ENCODE results near the gene TNNT3. TPM values are rescaled to one million over a fixed set of nuclear protein-coding genes. Genes with fewer than 3 reads are reported as not detected.

Gene TNNT3
- total RNA-seq, 4 donors from 2014 or later: 4.4 to 8.6 (median 6.1) TPM

DNA sequence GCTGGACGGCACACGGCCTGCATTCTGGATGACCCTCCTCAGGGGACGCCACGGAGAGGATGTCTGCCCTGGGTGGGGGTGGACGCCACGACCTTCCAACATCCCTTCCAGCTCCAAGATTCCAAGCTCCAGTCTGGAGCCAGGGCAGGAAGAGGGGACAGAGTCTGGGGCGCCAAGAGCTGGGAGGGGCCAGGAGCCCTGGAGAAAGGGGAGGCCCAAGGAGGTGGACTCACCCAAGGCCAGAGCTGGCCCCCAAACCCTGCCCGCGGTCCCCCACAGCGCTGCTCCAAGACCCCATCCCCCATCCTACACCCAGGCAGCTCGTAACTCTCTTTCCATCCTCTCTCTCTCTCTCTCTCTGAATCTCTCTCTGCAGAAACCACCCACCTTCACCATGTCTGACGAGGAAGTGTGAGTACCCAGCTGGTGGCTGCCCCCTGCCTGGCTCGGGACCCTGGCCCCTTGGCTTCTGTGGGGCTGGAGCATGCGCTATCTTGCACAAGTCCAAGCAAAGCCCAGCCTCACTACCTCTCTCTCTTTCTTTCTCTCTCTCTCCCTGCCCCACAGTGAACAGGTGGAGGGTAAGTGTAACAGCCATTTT, 3.1 kb downstream of the TNNT3 start:
- H3K36me3 ChIP-seq: no peaks in the 10 kb centered on the region
- H3K27me3 ChIP-seq: no peaks in the 10 kb centered on the region
- H3K9me3 ChIP-seq: no peaks in the 10 kb centered on the region
- no peak for DNase-seq (ENCODE audit: low spot score in 2 of 2)
- peak overlapping the region in 2 of 4 donors; percentile 24 to 67 for H3K27ac ChIP-seq
- no peak for TF ChIP-seq EP300 (IDR thresholded peaks at IDR 0.05)
- TF ChIP-seq, protein P1, sequence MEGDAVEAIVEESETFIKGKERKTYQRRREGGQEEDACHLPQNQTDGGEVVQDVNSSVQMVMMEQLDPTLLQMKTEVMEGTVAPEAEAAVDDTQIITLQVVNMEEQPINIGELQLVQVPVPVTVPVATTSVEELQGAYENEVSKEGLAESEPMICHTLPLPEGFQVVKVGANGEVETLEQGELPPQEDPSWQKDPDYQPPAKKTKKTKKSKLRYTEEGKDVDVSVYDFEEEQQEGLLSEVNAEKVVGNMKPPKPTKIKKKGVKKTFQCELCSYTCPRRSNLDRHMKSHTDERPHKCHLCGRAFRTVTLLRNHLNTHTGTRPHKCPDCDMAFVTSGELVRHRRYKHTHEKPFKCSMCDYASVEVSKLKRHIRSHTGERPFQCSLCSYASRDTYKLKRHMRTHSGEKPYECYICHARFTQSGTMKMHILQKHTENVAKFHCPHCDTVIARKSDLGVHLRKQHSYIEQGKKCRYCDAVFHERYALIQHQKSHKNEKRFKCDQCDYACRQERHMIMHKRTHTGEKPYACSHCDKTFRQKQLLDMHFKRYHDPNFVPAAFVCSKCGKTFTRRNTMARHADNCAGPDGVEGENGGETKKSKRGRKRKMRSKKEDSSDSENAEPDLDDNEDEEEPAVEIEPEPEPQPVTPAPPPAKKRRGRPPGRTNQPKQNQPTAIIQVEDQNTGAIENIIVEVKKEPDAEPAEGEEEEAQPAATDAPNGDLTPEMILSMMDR (IDR thresholded peaks at IDR 0.05): no peak
- TF ChIP-seq POLR2A (IDR thresholded peaks at IDR 0.05): no peak
- peaks cover 0 to 57% (median 2%) of the 10 kb centered on the region in 4 donors for H3K4me1 ChIP-seq
- no peak overlapping the region for H3K4me3 ChIP-seq
- 54 to 61% methylated on average over 8 of the region's 14 CpGs for WGBS, 2 donors

GRCh38 chr11:1923201-1923956, 3.9 kb downstream of the TNNT3 start:
- Histone ChIP-seq H3K4me1 (peaks cover 0 to 57% (median 3%) of the 10 kb centered on the region in 4 donors), H3K27me3 (no peaks in the 10 kb centered on the region), H3K9me3 (no peaks in the 10 kb centered on the region), H3K27ac (peak overlapping the region in 1 of 4 donors; percentile 24), H3K4me3 (no peak overlapping the region), H3K36me3 (no peaks in the 10 kb centered on the region)
- TF ChIP-seq, protein P1 (IDR thresholded peaks at IDR 0.05): no peak
- TF ChIP-seq POLR2A (IDR thresholded peaks at IDR 0.05) (no peak), EP300 (IDR thresholded peaks at IDR 0.05) (no peak)
- DNase-seq (ENCODE audit: low spot score in 2 of 2): no peak
- WGBS, 2 donors: 86 to 90% methylated on average over 20 to 21 of the region's 22 CpGs

- Histone ChIP-seq H3K9me3 (no peaks in the 10 kb centered on the region), H3K4me3 (no peak overlapping the region), H3K27me3 (no peaks in the 10 kb centered on the region), H3K36me3 (no peaks in the 10 kb centered on the region), H3K4me1 (peaks cover 0 to 60% (median 3%) of the 10 kb centered on the region in 4 donors), H3K27ac (peak overlapping the region in 1 of 4 donors; percentile 38)
- DNase-seq (ENCODE audit: low spot score in 2 of 2): no peak
- no peak for TF ChIP-seq POLR2A (IDR thresholded peaks at IDR 0.05)
- TF ChIP-seq EP300 (IDR thresholded peaks at IDR 0.05): no peak
- TF ChIP-seq, protein P1 (IDR thresholded peaks at IDR 0.05): no peak
- whole genome bisulfite sequencing, 2 donors: 75 to 78% methylated on average over 17 of the region's 17 CpGs
Measured at GRCh38 chr11:1924181-1924580, 4.7 kb downstream of the TNNT3 start.

DNA sequence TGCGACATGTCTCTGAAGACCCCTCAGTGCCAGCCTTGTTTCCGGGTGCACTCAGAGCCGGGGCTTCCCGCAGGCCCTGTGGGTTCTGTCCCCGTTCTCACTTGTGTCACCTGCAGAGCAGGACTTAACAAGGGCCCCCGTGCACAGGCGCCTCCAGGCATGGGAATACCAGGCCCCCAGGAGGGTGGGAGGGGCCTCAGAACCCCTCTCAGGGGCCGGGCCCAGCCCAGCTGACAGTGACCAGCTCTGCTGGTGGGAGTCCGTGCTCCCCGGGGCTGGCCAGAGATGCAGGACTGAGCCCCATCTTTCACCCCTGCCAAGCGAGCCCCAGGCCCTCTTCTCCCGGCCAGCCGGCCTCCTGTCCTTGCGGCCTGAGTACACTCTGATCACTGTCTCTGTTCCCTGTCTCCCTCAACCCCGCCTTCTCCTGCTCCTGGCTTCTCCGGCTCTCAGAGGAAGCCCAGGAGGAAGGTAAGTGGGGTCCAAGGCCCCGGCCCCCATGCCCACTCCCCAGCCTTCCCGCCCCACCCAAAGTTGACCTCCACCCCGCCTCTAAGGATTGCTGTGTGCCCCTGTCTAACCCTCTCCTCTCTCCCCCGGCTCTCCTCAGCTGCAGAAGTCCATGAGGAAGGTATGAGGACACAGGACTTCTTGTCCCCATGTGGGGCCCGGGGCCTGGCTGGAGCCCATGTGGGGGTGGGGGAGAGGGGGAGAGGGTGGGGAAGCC, 5.3 kb downstream of the TNNT3 start:
- H3K27ac ChIP-seq: peak overlapping the region in 1 of 4 donors; percentile 38

More for the DNA sequence above, 5.3 kb downstream of the TNNT3 start:
- H3K4me3 ChIP-seq: no peak overlapping the region
- no peak for DNase-seq (ENCODE audit: low spot score in 2 of 2)
- no peaks in the 10 kb centered on the region for H3K36me3 ChIP-seq
- no peaks in the 10 kb centered on the region for H3K9me3 ChIP-seq
- no peaks in the 10 kb centered on the region for H3K27me3 ChIP-seq
- H3K4me1 ChIP-seq: peaks cover 0 to 62% (median 3%) of the 10 kb centered on the region in 4 donors
- TF ChIP-seq EP300 (IDR thresholded peaks at IDR 0.05) (no peak), POLR2A (IDR thresholded peaks at IDR 0.05) (no peak)
- TF ChIP-seq, protein P1 (IDR thresholded peaks at IDR 0.05): no peak
- 74 to 78% methylated on average over 17 to 20 of the region's 21 CpGs for WGBS, 2 donors
